Activated CD4-positive, alpha-beta T cell treated with anti-CD3 and anti-CD28 coated beads, Interleukin-2, Interleukin-4, amounts not matched to agents 100 ng/mL and 50 ng/mL, durations not matched to agents 16 hours and 8 hours (primary cell): ENCODE data around the gene LOC101059915.
"Not testable (repeated sequence)": the region's sequence is repeated elsewhere in the genome, so short reads cannot be mapped to it uniquely, and the experiment has no call there.

Experiments
- DNase-seq: peaks from one replicate; pipeline ENCODE4 v3.0.0-alpha.2; 2020; ENCODE audit warnings: low spot score

The LOC101059915 gene

DNA sequence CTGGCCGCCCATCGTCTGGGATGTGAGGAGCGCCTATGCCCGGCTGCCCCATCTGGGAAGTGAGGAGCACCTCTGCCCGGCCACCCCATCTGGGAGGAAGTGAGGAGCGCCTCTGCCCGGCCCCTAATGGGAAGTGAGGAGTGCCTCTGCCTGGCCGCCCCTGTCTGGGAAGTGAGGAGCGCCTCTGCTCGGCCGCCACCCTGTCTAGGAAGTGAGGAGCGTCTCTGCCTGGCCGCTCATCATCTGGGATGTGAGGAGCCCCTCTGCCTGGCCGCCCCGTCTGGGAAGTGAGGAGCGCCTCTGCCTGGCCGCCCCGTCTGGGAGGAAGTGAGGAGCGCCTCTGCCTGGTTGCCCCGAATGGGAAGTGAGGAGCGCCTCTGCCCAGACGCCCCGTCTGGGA is 8.3 kb downstream of the LOC101059915 start:
- not testable (repeated sequence) for DNase-seq

DNA sequence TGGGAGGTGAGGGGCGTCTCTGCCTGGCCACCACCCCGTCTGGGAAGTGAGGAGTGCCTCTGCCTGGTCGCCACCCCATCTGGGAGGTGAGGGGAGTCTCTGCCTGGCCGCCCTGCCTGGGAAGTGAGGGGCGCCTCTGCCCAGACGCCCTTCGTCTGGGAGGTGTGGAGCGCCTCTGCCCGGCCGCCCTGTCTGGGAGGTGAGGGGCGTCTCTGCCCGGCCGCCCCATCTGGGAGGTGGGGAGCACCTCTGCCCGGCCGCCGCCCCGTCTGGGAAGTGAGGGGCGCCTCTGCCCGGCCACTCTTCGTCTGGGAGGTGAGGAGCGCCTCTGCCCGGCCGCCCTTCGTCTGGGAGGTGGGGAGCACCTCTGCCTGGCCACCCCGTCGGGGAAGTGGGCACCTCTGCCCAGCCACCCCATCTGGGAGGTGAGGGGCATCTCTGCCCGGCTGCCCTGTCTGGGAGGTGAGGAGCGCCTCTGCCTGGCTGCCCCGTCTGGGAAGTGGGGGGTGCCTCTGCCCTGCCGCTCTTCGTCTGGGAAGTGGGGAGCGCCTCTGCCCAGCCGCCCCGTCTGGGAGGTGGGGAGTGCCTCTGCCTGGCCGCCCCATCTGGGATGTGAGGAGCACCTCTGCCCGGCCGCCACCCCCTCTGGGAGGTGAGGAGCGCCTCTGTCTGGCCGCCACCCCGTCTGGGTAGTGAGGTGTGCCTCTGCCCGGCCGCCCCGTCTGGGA is 8.9 kb downstream of the LOC101059915 start:
- DNase-seq = not testable (repeated sequence)

DNA sequence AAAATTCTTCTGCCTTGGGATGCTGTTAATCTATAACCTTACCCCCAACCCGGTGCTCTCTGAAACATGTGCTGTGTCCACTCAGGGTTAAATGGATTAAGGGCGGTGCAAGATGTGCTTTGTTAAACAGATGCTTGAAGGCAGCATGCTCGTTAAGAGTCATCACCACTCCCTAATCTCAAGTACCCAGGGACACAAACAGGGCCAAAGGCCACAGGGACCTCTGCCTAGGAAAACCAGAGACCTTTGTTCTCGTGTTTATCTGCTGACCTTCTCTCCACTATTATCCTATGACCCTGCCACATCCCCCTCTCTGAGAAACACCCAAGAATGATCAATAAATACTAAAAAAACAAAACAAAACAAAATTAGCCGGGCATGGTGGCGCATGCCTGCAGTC is 9.8 kb downstream of the LOC101059915 start:
- DNase-seq = not testable (repeated sequence)

DNA sequence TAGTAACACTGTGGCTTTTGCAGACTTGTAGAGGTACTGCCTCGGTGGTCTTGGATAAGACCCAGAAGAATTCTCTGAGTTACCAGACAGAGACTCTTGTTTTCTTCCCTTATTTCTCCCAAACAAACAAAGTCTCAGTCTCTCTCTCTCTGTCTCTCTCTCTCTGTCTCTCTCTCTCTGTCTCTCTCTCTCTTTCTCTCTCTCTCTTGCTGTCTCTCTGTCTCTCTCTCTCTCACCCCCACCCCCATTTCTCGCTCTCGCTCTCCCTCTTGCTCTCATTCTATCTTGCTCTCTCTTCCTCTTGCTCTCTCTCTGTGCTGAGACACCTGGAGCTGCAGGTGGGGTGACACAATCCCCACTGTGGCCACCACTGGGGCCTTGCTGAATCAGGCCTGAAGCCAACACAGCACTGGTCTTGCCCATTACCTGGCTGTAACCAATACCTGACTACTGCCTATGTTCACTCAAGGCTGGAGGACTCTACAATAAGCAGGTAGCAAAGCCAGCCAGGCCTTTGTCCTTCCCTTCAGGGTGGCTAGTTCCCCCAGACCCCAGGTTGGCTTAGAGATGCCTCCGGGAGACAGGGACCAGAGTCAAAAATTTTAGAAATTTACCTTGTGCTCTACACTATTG is 12.3 kb downstream of the LOC101059915 start:
- DNase-seq = no peak

DNA sequence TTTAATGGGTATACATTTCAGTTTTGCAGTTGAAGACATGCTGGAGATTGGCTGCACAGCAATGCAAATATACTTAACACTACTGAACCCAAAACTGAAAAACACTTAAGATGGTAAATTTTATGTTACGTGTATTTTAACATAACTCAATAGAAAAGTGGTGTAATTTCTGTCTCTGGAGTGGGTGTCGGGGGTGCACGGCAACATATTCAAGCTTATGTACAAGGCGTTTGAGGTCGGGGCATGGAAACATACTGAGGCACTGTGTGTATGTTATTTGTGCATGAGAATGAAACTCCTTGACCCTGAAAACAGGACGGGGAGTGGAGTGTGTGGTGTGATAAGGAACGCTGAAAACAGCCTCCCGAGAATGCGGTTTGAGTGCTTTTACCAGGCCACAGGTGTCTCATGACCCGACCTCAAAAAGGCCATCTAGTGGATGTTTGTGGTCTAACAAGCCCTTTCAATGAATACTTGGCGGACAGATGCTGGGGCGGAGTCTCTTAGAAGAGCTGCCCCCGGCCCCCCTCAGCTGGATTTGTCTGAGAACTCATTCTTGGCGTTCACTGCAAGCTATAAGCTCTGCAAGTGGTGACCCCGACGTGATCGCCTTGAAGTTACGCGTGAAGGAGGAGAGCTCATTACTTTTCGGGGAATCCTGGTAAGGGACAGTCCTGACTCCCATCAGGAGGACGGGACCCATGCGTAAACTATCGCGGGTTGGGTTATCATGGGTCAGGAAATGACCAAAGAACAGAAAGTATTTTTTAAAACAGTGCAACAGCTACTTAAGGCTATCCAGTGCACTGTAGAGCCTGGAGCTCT is 29.5 kb downstream of the LOC101059915 start:
- not testable (repeated sequence) for DNase-seq

DNA sequence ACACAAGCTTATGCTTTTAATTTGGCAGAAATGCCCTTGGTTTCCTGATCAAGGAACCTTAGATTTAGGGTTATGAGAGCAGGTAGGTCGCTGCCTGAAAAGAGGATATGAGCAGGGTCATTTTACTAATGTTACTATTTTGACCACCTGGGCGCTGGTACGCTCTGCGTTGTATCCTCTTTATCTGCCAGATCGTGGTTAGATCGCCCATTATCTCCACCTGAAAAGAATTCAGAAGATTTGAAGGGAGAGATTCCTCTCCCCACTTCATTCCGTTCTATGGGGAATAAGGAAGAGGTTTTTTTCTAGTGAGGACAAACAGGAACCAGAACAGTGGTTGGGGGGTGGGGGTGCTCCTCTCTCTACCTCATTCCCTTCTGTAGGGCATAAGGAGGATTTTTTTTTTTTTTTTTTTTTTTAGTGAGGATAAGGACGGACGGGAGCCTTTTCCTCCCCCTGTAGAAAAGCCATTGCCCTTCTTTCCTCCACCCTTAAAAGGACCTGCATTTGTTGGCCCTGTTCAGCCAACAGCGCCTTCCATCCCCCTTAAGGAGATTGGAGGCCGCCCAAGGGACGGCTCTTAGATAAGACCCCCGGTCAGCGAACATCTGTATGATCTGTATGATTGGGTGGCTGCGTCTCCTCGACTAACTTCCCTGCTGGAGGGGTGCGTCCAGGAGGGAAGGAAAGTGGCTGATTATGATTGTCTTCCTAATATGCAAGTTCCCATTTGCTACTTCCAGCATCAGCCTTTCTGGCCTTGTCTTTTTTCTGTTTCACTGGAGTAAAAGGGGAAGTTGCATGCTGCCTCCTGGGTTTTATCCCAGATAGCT is 30.3 kb downstream of the LOC101059915 start:
- not testable (repeated sequence) for DNase-seq

DNA sequence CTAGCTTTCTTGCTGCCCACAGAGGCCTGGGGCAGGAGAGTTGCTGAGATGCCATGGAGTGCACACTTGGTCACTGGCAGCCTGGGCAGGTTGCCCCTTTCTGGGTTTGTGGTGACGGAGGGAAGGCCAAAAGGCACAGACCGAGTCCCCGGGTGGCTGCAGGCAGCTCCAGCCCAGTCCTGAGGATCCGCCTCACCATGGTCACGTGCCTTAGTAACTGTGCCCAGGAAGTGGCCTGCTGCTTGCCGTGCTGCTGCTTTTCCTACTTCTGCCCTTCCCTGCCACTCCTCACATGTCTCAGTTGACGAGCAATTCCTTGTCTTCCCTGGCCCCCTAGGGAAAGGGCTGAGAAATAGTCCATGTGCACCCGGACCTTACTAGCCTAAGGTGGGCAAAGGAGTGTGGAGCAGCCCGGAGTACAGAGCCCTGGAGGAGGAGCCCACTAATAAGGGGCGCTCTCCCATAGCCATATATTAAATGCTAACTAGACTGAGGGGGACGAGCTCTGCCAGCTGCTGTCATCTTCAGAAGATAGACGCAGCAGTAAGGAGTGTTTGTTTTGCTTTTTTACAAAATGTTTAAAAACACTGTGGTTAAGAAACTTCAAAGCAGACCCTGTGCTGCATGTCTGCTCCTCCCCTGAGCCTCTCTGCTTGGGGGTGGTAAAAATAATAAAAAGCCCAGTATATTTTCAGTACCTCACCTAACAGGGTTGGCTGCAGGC is 31.1 kb downstream of the LOC101059915 start:
- DNase-seq = not testable (repeated sequence)

DNA sequence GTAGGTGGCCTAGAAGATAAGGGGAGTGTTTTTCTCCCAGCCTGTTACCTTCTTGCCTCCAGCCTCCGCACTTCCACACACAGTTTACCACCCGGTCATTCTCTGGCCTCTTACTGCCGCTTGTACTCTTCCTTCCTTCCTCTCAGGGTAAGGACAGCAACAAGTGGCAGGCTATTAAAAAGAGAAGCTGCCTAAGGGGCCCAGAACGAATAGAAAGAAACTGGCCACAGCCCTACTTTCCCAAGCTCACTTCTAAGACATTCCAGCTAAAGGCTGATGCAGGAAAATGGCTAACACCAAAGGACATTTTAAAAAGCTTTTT is 31.6 kb downstream of the LOC101059915 start:
- DNase-seq = not testable (repeated sequence)

DNA sequence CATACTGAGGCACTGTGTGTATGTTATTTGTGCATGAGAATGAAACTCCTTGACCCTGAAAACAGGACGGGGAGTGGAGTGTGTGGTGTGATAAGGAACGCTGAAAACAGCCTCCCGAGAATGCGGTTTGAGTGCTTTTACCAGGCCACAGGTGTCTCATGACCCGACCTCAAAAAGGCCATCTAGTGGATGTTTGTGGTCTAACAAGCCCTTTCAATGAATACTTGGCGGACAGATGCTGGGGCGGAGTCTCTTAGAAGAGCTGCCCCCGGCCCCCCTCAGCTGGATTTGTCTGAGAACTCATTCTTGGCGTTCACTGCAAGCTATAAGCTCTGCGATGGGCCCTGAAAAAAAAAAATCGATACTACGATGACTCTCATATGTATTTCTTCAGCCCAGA is 35.5 kb downstream of the LOC101059915 start:
- DNase-seq = not testable (repeated sequence)

DNA sequence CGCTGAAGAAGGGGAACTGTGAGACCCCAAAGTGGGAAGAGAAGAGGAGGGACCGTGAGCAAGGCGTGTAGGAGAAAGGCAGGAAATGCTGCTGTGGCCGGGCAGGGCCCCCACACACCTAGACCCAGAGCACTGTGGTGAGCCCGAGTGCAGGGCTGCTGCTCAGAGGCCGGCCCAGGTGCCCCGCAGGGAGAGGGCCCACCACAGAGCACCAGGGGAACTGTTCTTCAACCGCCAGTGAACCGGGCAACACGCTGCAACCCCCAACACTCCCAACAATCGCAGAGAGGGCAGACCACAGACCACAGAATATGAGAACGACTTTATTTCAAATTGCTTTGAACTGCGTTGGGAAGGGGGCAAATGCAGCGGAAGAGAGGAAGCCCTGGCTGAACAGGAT is 46.7 kb downstream of the LOC101059915 start:
- not testable (repeated sequence) for DNase-seq

DNA sequence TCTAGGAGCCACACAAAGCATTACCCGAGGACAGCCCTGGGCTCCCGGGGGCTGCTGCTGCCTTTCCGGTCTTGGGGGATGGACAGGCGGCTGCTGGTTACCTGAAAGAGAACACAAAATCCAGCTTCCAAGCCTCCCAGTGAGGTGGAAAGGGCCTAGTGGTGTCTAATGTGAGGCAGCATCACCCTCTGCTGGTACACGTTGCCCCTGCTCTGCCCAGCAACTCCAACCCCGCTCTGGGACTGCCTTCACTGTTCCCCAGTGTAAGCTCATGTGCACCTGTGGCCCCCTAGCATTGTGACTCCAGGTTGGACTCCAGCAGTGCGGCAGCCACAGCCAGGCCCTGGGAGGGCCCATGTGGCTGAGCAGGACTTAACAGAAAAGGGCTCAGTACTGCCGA is 48.2 kb downstream of the LOC101059915 start:
- DNase-seq = not testable (repeated sequence)

DNA sequence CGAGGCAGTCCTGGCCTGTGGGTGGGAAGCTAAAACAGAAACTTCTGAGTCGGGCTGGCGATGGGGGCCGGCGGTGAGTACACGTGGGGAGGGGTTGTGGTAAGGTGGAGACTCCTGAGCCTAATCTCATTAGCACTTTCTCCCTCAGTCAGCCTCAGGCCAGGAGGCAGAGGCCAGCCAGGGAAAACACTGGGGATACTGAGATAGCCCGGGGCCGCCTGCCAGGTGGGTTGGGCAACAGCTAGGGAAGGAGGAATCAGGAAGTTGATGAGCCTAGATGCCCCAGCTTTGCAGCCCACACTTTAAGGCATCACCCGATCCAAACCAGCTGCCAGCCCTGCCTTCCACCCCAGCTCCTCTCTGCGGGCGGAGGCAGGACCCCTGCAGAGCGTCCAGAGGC is 49.0 kb downstream of the LOC101059915 start:
- not testable (repeated sequence) for DNase-seq

DNA sequence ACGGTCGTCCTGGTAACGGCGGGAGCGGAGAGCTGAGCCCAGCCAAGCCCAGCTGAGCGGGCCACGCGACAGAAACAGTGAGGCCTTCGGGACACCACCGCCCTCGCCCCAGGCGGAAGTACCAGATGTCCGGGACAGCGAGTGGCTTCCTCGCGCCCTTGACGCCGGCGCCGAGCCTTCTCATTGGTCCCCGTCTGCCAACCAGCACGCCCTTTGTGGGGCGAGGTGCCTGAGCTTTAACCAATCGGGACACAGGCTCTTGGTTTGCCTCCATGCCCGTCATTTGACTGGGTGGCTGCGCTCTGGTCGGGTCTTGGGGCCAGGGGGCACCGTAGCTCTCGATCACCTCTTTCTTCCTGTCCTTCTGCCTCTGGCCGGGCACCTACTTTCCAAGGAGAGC is 50.8 kb downstream of the LOC101059915 start, which contains the start of gene CXorf49:
TSS of gene CXorf49 (minus strand) at position 101 of the 400 bp plus-strand sequence. CDS start 134 bp downstream, outside the sequence.
- not testable (repeated sequence) for DNase-seq

DNA sequence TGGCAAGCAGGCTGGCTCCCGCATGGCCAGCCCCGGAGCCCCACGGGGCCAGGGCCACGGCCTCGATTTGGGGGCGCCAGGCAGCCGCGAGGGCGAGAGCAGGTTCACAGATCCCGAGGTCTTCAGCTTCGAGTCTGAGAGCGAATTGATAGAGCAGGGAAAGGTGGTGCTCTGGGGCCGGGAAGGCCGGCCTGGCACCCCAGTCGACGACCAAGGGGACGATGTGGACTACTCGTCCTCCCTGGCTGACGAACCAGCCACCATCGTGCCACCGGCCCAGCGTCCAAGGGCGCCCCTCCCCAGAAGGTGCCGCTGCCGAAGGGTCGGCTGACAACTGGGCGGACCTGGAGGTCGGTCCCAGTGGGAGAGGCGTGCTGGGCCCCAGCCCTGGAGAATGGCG is 51.8 kb downstream of the LOC101059915 start:
- not testable (repeated sequence) for DNase-seq

DNA sequence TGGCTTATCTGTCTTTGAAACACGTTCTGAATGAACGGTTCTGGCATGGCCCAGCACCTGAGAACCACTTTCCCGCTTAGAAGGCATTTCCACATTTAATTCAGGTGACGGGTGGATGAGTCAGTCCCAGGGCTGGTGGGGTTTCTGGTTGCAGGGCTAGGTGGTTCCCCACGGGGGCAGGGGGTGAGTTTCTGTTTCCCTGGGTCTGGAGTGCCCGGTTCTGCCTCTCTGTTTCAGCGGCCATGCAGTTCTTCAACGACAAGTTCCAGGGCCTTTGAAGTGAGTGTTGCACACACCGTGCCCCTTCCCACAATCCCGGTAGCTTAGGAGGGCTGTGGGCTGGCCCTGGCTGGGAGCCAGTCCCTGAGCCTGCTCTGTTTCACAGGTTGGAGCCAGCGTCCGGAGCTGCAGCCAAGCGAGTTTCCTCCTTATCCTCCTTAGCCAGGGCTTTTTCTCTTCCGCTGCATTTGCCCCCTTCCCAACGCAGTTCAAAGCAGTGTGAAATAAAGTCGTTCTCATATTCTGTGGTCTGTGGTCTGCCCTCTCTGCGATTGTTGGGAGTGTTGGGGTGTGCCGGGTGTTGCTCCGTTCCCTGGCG is 53.0 kb downstream of the LOC101059915 start:
- DNase-seq = not testable (repeated sequence)
